Dedifferentiated amniotic fluid mesenchymal stem cell (primary cell): Measurements from ENCODE around the gene IMPDH2.

Experiments used
- DNase-seq: peaks from one replicate; pipeline ENCODE4 v3.0.0-alpha.2; 2016; ENCODE audit errors: extremely low spot score

The IMPDH2 gene

GRCh38 chr3:49005998-49006397 is 23.2 kb downstream of the IMPDH2 start:
- no peak for DNase-seq

GRCh38 chr3:49005303-49005680 is 23.9 kb downstream of the IMPDH2 start:
- DNase-seq: no peak

- DNase-seq: no peak
These were observed 24.6 kb downstream of the IMPDH2 start for GRCh38 chr3:49004352-49005302.

- DNase-seq: no peak
These were observed 28.0 kb downstream of the IMPDH2 start for GRCh38 chr3:49001155-49001554.

GRCh38 chr3:48999085-48999858 is 29.9 kb downstream of the IMPDH2 start:
- DNase-seq: no peak

- DNase-seq: no peak
These were observed 31.2 kb downstream of the IMPDH2 start for GRCh38 chr3:48997714-48998637.

- DNase-seq: no peak
These were observed 32.0 kb downstream of the IMPDH2 start for GRCh38 chr3:48997102-48997635.

GRCh38 chr3:48996640-48997039 is 32.6 kb downstream of the IMPDH2 start:
- DNase-seq: no peak

- DNase-seq: no peak
These were observed 35.4 kb downstream of the IMPDH2 start for GRCh38 chr3:48993834-48994233.

- DNase-seq: no peak
These were observed 37.2 kb downstream of the IMPDH2 start for GRCh38 chr3:48991851-48992545.

GRCh38 chr3:48990636-48991469 is 38.3 kb downstream of the IMPDH2 start:
- no peak for DNase-seq

- DNase-seq: peak; percentile 87
These were observed 39.2 kb downstream of the IMPDH2 start, which contains the start of gene P4HTM for GRCh38 chr3:48989796-48990635. Gene P4HTM, plus strand, starts transcription at chr3:48990241. Its CDS starts 16 bp downstream, at chr3:48990257.

- no peak for DNase-seq
These were observed 39.9 kb downstream of the IMPDH2 start for GRCh38 chr3:48989126-48989795.

- no peak for DNase-seq
These were observed 43.3 kb downstream of the IMPDH2 start for GRCh38 chr3:48985831-48986376.

- no peak for DNase-seq
These were observed 44.5 kb downstream of the IMPDH2 start for GRCh38 chr3:48984663-48985062.

- DNase-seq: no peak
These were observed 46.1 kb downstream of the IMPDH2 start for GRCh38 chr3:48983096-48983495.

GRCh38 chr3:48982686-48983085 is 46.5 kb downstream of the IMPDH2 start:
- no peak for DNase-seq

- DNase-seq: no peak
These were observed 47.2 kb downstream of the IMPDH2 start for GRCh38 chr3:48982016-48982415.
